GM12878 (cell line): ENCODE data around the gene ERN2. TPM values are rescaled to one million over a fixed set of nuclear protein-coding genes. Genes with fewer than 3 reads are reported as not detected.

Experiments used
- BHLHE40 ChIP-seq, 2 experiments: fragments of 450-650 bp in 1 of 2; IDR thresholded peaks; 2 replicates each; pipeline ENCODE4 v1.6.1; 2011 to 2017; ENCODE audit warnings: low read depth in 2 of 2, borderline replicate concordance in 1 of 2, improper control_type of control experiment in 1 of 2, low read length in 1 of 2, mild to moderate bottlenecking in 1 of 2
- HCFC1 ChIP-seq: fragments of 150-350 bp; IDR thresholded peaks from 2 replicates; pipeline ENCODE4 v1.6.1; 2014; ENCODE audit warnings: low read length
- HDAC2 ChIP-seq: fragments of 200-600 bp; sonication (generic); IDR thresholded peaks from 2 replicates; pipeline ENCODE4 v1.6.1; 2017
- SMAD1 ChIP-seq: fragments of 450-650 bp; IDR thresholded peaks from 2 replicates; pipeline ENCODE4 v1.6.1; 2018; ENCODE audit warnings: mild to moderate bottlenecking, low read depth; ENCODE audit not compliant: partially characterized antibody
- ZZZ3 ChIP-seq: IDR thresholded peaks from 2 replicates; pipeline ENCODE4 v1.6.1; 2011; ENCODE audit warnings: low read depth; ENCODE audit not compliant: control insufficient read depth, insufficient read length
- polyA plus RNA-seq, 11 experiments: library from polyadenylated mRNA; depleted of rRNA in 4 of 11; unstranded in 6 of 11; stranded (reverse) in 5 of 11; fragments of >200 nt; fragmentation: Nextera tagmentation in 4 of 11; fragmentation: Illumina TruSeq in 1 of 11; extraction: Ambion mirVana in 4 of 11; extraction: Trizol in 1 of 11; gene quantifications; 1 replicate in 1 of 11; 2 replicates in 10 of 11; pipeline versions ENCODE4 v1.2.1 to v1.2.3, GENCODE V29; 2011 to 2016; ENCODE audit warnings: inconsistent platforms in 2 of 11, missing spikeins in 2 of 11, low read depth in 1 of 11
- total RNA-seq, 4 experiments: library from RNA; depleted of rRNA in 3 of 4; stranded (reverse); fragments of >200 nt in 3 of 4; fragmentation: Illumina TruSeq in 1 of 4; extraction: Trizol in 1 of 4; gene quantifications; 2 replicates each; pipeline versions ENCODE4 v1.2.1 to v1.2.3, GENCODE V29; 2013 to 2021
- TF ChIP-seq, protein P1 (sequence below): fragments of 450-650 bp; IDR thresholded peaks from 2 replicates; pipeline ENCODE4 v1.6.1; 2017; ENCODE audit warnings: antibody characterized with exemption, mild to moderate bottlenecking, moderate library complexity
- TF ChIP-seq, protein P2 (sequence below): fragments of 450-650 bp; IDR thresholded peaks from 2 replicates; pipeline ENCODE4 v1.6.1; 2017; ENCODE audit warnings: mild to moderate bottlenecking, moderate library complexity

The ERN2 gene
- total and polyA plus RNA-seq, 10 of the 15 experiments (the other 5 are each of a cell fraction or from before 2014, with no cell fraction given) = 0.06 to 0.95 (median 0.36) TPM; not detected in 5

DNA sequence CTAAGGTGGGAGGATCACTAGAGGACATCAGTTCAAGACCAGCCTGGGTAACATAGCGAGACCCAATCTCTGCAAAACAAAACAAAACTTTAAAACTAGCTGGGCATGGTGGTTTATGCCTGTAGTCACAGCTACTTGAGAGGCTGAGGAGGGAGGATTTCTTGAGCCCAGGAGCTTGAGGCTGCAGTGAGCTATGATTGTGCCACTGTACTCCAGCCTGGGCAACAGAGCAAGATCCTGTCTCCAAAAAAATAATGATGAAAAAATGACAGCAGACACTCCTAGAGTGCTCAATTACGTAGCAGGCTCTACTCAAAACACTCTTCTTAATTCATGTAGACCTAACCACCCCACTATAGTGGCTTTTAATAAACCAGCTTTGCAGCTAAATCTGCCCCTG is 12.9 kb downstream of the ERN2 start (continued):
- TF ChIP-seq, protein P1, sequence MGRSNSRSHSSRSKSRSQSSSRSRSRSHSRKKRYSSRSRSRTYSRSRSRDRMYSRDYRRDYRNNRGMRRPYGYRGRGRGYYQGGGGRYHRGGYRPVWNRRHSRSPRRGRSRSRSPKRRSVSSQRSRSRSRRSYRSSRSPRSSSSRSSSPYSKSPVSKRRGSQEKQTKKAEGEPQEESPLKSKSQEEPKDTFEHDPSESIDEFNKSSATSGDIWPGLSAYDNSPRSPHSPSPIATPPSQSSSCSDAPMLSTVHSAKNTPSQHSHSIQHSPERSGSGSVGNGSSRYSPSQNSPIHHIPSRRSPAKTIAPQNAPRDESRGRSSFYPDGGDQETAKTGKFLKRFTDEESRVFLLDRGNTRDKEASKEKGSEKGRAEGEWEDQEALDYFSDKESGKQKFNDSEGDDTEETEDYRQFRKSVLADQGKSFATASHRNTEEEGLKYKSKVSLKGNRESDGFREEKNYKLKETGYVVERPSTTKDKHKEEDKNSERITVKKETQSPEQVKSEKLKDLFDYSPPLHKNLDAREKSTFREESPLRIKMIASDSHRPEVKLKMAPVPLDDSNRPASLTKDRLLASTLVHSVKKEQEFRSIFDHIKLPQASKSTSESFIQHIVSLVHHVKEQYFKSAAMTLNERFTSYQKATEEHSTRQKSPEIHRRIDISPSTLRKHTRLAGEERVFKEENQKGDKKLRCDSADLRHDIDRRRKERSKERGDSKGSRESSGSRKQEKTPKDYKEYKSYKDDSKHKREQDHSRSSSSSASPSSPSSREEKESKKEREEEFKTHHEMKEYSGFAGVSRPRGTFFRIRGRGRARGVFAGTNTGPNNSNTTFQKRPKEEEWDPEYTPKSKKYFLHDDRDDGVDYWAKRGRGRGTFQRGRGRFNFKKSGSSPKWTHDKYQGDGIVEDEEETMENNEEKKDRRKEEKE = no peak
- TF ChIP-seq ZZZ3 (no peak), SMAD1 (no peak), BHLHE40 (IDR thresholded peaks at IDR 0.05; ENCODE audit: borderline replicate concordance in 1 of 2, low read depth in 2 of 2, low read length in 1 of 2) (no peak), HCFC1 (no peak), HDAC2 (no peak)
- TF ChIP-seq, protein P2, sequence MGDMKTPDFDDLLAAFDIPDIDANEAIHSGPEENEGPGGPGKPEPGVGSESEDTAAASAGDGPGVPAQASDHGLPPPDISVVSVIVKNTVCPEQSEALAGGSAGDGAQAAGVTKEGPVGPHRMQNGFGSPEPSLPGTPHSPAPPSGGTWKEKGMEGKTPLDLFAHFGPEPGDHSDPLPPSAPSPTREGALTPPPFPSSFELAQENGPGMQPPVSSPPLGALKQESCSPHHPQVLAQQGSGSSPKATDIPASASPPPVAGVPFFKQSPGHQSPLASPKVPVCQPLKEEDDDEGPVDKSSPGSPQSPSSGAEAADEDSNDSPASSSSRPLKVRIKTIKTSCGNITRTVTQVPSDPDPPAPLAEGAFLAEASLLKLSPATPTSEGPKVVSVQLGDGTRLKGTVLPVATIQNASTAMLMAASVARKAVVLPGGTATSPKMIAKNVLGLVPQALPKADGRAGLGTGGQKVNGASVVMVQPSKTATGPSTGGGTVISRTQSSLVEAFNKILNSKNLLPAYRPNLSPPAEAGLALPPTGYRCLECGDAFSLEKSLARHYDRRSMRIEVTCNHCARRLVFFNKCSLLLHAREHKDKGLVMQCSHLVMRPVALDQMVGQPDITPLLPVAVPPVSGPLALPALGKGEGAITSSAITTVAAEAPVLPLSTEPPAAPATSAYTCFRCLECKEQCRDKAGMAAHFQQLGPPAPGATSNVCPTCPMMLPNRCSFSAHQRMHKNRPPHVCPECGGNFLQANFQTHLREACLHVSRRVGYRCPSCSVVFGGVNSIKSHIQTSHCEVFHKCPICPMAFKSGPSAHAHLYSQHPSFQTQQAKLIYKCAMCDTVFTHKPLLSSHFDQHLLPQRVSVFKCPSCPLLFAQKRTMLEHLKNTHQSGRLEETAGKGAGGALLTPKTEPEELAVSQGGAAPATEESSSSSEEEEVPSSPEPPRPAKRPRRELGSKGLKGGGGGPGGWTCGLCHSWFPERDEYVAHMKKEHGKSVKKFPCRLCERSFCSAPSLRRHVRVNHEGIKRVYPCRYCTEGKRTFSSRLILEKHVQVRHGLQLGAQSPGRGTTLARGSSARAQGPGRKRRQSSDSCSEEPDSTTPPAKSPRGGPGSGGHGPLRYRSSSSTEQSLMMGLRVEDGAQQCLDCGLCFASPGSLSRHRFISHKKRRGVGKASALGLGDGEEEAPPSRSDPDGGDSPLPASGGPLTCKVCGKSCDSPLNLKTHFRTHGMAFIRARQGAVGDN = no peak
